T-helper 1 cell treated with Interleukin-12 subunit alpha and Interleukin-12 subunit beta and Interleukin-4 antibody, amounts not matched to agents 30 ng/mL and 1 ng/mL, for 36 hours (primary cell): Measurements from ENCODE around the gene PCDH8. TPM values are rescaled to one million over a fixed set of nuclear protein-coding genes. Genes with fewer than 3 reads are reported as not detected.
"Not testable (repeated sequence)": the region's sequence is repeated elsewhere in the genome, so short reads cannot be mapped to it uniquely, and the experiment has no call there.

Experiments
- intact Hi-C: fragments of 100-400 bp; cut with micrococcal nuclease; formaldehyde crosslinking; loops from one replicate; pipeline ENCODE4 v1.15.1; 2024
- total RNA-seq: library from RNA; stranded (reverse); gene quantifications from 2 replicates; pipeline ENCODE4 v1.2.3, GENCODE V29; 2022

The PCDH8 gene
- total RNA-seq, 1 donor from 2014 or later = not detected

DNA sequence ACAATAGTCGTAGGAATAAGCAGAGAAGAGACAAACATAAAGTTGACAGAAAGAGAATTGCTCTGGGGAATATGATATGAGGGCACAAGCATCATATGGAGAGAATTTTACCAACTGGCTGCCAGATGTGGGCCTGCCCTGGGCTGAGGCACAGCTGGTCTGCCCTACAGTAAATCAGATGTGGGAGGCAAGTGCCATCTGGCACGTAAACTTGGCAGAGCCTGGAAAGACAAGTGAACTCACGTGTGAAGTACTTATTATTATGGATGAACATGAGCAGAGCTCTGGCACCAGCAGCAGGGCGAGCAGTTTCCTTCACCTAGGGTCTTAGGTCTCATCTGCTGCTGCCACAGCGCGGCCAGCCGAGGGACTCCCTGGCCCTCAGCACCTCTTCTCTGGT is 20.6 kb downstream of the PCDH8 start:
- intact Hi-C loops = no loop called here

DNA sequence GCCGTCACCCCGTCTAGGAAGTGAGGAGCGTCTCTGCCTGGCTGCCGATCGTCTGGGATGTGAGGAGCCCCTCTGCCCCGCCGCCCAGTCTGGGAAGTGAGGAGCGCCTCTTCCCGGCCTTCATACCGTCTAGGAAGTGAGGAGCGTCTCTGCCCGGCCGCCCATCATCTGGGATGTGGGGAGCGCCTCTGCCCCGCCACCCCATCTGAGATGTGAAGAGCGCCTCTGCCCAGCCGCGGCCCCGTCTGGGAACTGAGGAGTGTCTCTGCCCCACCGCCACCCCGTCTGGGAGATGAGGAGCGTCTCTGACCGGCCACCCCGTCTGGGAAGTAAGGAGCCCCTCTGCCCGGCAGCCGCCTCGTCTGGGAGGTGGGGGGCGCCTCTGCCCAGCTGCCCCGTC is 30.6 kb downstream of the PCDH8 start:
- intact Hi-C loops = not testable (repeated sequence)

DNA sequence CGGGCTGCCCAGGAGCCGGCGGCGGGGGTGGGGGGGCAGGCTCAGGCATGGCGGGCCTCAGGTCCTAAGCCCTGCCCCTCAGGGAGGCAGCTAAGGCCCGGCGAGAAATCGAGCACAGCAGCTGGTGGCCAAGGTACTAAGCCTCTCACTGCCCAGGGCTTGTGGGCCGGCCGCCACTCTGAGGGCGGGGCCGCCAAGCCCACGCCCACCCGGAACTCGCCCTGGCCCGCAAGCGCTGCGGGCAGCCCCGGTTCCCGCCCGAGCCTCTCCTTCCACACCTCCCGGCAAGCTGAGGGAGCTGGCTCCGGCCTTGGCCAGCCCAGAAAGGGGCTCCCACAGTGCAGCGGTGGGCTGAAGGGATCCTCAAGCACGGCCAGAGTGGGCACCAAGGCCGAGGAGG is 33.1 kb downstream of the PCDH8 start:
- intact Hi-C loops = no loop called here

DNA sequence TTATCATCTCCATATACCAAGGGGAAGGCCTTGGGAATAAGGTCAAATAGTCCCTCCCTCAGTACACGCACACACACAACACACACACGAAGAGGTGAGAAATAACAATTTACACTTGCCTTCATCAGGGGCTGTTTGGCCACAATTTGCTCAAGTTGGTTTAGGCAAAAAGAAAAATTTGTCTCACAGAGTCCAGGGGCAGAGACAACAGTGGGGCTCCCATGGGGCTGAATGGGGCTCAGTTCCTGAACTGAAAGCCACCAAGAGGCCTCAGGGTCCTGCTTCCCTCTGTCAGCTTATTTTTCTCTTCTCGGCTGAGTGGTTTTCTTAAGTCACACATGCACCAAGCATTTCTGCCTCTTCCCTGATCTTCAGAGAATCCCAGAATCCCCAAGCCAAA is 35.5 kb downstream of the PCDH8 start:
- intact Hi-C loops = no loop called here

DNA sequence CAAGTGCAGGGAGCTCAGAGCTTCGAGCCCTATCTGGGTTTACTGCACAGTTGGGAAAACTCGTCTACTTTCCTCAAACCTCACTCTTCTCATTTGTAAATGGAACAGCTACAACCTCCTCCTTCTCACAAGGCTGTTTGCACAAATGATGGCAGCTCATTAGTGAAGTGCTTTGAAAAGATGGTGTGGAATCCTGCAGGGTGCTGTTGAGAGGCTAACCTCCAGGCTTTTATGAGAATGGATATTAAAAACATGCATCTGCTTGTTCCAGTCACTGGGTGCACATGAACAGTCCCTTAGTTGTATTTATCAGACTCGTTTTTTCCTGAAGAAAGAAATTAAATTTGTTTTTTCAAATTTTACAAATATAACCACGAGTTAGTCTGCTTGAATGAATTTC is 36.6 kb downstream of the PCDH8 start:
- intact Hi-C loops = no loop called here

DNA sequence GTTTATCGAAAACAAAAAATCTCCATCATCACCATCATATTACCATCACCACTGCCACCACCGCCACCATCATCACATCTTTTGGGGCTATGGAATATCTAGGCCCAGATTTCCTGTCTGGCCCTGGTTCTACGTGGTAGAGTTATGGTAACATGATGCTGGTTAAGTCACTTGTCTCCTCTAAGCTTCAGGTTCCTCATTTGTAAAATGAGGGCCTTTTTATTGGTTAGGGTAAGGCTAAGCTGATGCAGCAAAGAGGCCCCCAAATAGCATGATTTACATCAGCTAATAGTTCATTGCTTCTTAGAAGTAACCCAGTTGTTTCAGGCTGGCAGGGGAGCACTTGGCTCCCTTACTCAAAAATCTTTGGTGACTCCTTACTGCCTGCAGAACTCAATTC is 37.9 kb downstream of the PCDH8 start:
- intact Hi-C loops = no loop called here

DNA sequence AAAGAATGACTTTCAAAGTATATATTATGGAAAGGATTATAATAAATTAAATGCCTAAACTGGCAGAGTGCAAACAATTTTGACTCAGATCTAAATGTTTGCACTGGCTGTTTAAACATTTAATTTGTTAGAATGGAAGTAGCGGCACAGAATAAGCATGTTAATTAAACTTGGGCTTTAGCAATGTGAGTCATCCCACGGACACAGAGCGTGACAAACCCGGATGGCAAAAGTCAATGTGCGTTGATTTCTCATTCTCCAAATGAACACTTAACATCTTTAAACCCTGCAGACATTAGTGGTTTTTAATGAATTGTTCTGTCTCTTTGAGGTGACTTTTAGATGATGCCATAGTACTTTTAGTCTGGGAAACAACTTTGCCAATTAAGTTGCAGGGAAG is 38.4 kb downstream of the PCDH8 start:
- intact Hi-C loops = no loop called here

DNA sequence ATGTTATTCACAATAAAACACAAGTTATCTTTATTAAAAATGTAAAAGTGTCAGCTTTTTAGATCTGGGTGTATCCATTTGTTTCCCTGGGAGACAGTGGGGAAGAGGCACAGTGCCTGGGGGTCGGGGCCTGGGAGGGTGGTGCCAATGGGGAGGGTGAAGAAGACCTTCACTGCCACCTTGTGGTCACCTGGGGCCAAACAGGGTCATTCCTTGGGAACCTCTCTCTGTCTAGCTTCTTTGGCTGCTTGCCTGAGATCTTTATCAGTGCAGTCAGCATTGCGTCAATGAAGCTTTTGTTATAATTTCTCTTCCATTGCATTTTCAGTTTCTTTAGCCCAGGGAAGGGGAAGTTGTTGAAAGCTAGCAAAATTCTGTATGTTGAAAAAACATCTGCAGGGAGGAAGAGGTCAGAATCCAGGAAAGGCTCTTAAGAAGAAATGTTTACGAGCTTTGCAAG is 39.1 kb downstream of the PCDH8 start:
- intact Hi-C loops = loop anchor here (1.0 to 5.0 kb wide), 2 partner anchors 144 to 157 kb away; partner anchors contain the start of gene SUGT1

DNA sequence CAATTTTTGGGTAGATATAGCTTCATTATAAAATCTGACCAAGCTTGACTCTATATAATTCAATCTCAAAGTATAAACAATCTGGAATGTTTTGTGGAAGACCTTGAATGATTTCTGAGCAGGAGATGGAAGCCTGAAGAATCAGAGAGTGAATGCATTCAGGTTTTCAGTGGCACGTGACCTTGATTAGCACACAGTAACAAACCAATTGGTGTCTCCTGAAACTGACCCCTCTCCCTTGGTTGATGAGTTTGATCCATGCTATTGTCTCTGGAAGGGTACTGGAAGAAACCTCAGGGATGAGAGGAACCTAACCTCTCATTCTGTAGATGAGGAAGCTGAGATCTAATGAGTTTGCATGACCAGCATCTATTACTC is 39.6 kb downstream of the PCDH8 start:
- intact Hi-C loops = loop anchor here (1.0 to 5.0 kb wide), 2 partner anchors 144 to 157 kb away; partner anchors contain the start of gene SUGT1

DNA sequence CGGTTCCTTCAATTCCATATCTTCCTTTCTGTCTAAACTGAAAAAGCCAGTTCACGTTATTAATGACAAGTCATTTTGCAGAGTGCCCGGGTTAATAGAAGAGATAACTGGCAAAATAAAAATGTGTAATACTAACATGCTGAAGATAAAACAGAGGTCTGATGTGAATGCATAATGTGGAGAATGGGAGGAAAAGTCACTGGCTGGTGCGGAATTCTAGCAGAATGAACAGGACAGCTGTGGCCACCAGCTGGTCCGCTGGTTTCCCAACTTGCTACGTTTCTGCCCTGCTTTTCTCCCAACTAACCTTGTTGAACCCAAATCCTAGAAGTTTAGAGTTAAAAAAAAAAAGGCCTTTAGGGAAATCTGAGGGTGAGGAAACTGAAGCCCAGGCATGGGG is 42.4 kb downstream of the PCDH8 start:
- intact Hi-C loops = loop anchor here (5.0 kb wide), 1 partner anchor 154 kb away; the partner anchor contains the start of gene SUGT1

DNA sequence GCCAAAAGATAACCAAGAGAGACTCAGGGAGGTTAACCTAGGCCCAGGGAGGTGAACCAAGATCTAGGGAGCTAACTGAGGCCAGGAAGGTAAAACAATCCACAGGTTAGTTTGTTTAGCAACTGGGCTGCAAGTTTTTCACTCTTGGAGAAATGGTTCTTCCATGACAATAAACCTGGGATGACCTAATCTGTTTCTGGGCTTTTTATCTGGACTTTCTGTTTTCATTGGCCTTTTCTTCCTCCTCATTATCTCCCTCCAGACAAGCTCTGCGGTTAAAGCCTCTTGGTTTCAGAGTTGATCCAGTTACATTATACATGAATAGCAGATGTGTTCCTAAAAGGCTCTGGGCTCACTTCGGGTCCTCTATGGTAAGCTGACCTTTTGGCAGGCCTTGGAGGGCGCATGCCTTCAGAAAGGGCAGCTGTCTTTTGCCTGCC is 44.2 kb downstream of the PCDH8 start:
- intact Hi-C loops = no loop called here

DNA sequence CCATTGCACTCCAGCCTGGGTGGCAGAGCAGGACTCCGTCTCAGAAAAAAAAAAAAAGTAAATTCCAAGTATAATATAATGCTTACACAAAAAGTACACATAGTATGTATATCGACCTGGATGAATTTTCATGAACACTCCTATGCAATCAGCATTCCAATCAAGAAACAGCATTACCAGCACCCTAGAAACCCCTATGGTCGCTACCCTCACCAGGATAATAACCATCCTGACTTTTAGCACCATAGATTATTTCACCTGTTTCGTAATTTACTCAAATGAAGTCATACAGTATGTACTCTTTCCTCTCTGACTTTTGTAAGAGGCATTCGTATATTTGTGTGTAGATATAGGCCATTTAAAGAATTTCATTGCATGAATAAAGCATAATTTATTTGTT is 47.6 kb downstream of the PCDH8 start:
- intact Hi-C loops = loop anchor here (1.0 kb wide), 1 partner anchor 23 kb away; no protein-coding TSS in a partner anchor

DNA sequence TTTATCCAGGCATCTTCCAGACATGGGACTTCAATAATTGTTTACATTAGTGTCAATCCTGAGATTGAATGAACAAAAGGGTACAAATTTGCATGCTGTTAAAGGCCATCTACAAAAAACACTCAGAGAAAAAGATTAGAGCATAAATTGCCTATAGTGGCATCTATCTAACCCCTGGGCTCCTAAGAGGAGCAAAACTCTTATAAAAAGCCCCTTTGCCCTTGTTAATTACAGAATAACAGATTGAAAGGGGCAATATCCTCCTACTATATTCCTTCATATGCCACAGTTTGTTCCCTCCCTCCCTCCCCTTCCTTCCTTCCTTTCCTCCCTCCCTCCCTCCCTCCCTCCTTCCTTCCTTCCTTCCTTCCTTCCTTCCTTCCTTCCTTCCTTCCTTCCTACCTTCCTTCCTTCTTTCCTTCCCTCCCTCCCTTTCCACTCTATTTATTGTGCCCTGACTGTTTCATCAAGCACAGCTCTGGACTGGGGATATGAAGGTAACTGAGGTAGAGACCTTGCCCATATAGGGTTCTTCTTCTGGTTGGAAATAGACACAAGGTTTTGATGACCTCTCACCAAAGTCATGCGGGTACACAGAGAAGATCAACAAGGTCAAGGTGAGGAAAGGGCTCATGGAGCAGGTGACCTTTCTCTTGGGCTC is 49.5 kb downstream of the PCDH8 start:
- intact Hi-C loops = no loop called here

DNA sequence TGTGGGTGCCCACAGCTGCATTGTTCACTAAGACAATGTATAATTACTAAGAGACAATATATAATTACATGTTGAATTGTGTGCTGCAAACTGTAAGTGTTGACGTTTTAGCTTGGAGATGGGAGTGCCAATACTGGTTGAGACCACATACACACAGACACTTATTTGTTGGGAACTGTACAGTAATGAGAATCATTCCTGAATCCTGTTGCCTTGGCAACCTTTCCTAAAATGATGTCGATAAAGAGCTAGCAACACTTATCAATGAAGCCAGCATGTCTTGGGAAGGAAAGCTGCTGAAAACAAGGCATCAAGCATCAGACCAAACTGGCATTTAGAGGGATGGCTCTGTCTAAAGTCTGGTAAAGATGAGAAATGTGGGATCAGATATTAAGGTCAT is 51.3 kb downstream of the PCDH8 start:
- intact Hi-C loops = no loop called here

DNA sequence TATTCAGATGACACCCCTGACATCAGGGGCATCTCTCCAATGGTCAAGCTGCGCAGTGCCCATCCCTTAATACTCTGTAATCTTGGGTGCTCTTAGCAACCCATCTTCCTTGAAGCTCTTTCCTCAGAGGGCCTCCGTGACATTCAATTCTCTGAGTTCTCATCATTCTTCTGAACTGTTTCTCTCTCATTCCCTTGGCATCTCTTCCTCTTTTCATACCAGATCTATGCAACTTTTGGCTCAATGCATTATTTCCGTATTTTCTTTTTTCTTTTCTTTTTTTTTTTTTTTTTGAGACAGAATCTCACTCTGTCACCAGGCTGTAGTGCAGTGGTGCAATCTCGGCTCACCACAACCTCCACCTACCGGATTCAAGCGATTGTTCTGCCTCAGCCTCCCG is 53.9 kb downstream of the PCDH8 start:
- intact Hi-C loops = no loop called here

DNA sequence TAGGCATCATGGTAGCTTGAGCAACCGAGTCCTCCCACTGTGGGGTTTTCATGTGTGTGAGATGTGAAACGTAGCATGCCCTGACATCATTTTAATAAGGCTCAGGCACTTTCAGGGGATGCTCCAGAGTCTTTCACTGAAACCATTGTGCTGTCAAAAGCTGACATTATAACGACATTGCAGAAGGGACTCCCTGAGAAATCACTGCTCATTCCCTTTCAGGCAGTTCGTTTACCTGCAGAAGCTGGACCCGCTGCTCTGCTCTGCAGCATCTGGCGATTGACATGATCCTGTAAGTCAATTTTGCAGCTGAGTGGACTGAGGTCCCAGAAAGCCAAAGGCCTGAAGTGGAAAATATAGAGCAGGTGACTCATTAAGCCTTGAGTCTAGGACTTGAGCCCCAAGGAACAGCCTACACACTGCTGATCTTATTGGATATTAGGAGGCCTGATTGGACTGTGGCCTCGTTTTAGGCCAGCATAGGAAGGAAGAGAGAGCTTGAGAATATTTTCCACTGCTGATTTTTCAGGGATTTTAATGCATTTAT is 54.9 kb downstream of the PCDH8 start:
- intact Hi-C loops = no loop called here

Other genes starting within 250 kb of the PCDH8 start
- 9.7 TPM in 2 replicates for gene HNRNPA1L2, start 206.2 kb downstream of the PCDH8 start, total RNA-seq
- gene SUGT1, start 195.8 kb downstream of the PCDH8 start, total RNA-seq = 47.1 and 48.6 TPM in 2 replicates
- gene CNMD, start 108.8 kb downstream of the PCDH8 start, total RNA-seq = not detected in 2 replicates
- not detected in 2 replicates for gene OLFM4, start 180.2 kb upstream of the PCDH8 start, total RNA-seq